Right lung (tissue), 5 donors: ENCODE results near the gene ZWILCH. TPM values are rescaled to one million over a fixed set of nuclear protein-coding genes. Genes with fewer than 3 reads are reported as not detected.

Experiments
- DNase-seq, 2 donors: peaks; one replicate each; pipeline ENCODE4 v3.0.0-alpha.2; 2013
- polyA plus RNA-seq, 5 donors: library from polyadenylated mRNA; unstranded; fragments of 120-200 nt; gene quantifications; one replicate each; pipeline versions ENCODE4 v1.2.1 to v1.2.3, GENCODE V29; 2013; ENCODE audit warnings: inconsistent platforms in 1 of 5, low replicate concordance in 1 of 5; ENCODE audit not compliant: insufficient read length in 5 of 5, insufficient read depth in 1 of 5

ZWILCH gene
- polyA plus RNA-seq, 5 donors = 21.4 to 38.6 (median 28.6) TPM

DNA sequence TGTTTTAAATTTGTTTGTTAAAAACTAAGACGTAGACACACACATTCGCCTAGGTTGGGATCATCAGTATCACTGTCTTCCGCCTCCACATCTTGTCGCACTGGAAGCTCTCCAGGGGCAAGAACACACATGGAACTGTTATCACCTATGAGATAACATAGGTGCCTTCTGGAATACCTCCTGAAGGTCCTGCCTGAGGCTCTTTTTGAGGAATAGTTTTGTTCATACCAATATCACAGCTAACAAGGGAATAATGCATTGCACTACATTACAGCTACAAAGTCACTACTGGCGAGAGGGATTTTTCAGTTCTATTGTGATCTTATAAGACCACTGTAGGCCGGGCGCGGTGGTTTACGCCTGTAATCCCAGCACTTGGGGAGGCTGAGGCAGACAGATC lies 29.9 kb downstream of the ZWILCH start:
- DNase-seq = no peak

DNA sequence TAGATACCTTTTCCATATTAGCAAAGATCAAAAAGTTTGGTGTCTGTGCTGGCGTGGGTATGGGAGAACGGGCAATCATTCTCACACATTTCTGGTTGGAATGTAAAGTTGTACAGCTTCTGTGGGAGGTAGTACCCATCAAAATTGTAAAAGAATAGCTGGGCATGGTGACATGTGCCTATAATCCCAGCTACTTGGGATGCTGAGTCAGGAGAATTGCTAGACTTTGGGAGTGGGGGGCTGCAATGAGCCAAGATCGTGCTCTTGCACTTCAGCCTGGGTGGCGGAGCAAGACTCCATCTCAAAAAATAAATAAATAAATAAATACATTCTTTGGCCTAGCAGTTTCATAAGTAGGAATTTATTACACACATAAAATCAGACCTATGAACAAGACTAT lies 37.8 kb downstream of the ZWILCH start:
- no peak for DNase-seq

DNA sequence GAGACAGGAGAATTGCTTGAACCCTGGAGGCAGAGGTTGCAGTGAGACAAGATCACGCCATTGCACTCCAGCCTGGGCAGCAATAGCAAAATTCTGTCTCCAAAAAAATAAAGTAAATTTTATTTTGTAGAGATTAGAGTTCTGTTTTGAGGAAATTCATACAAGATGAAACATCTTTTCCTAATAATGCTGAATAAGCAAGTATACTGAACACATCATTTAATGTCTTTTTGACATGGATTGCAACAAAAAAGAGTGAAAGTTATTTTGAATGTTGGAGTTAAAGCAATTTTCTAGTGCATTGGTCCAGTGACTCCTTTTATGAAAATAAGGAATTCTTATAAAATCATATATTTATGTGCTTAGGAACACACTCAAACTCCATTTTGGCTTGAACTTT lies 40.1 kb downstream of the ZWILCH start:
- DNase-seq = no peak

DNA sequence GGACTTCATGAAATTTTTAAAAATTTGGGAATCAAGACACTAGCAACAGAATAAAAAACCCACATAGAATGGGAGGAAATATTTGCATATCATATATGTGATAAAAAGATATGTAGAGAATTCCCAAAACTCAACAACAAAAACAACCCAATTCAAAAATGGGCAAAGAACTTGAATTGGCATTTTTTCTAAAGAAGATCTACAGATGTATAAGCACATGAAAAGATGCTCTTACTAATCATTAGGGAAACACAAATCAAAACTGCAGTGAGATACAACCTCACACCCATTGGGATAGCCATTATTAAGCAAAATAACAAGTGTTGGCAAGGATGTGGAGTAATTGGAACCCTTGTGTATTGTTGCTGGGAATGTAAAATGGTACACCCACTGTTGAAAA lies 50.6 kb downstream of the ZWILCH start:
- DNase-seq = no peak

DNA sequence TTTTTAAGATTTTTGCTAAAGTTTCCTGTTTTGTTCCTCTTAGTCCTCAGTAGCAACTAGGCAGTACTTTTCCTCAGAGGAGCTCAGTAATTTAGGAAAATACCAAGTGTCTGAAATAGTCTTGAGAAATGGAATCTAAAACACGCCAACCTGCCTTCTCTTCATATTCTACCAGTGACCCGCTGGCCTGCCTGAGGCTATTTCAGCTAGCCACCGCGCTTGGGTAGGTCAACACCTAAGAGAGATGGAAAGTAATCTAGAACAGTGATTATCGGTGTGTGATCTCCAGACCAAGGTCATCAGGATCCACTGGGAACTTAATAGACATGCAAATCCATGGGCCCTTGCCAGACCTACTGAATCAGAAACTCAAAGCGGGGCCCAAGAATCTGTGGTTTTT lies 53.1 kb downstream of the ZWILCH start:
- DNase-seq = no peak

DNA sequence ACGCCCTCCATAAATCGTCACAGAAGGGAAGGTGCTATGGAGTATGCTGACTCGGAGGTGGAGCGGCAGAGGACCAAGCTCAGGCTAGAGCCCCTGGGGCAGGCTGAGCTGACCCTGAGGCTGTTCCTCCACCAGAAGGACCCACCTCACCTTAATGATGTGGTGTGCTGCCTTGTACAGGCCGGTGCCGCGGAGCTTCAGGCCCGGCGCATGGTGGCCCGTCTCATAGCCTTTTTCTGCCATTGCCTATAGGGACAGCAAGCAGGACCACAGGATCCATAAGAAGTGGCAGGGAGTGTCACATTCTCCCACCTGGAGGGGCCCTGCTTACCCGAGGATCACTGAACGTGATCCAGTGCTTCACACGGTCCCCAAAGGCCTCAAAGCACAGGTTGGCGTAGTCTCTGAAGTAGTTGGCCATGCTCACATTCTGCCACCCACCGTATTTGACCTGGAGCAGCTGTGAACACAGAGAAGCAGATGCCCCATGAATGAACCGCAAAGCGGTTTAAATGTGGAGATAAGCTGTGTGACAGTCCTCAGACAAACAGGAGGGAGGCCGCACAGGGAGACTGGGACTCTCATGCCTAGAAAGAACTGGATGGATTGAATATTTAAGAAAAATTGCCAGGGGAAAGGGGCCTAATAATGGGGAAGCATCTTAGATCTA lies 55.9 kb downstream of the ZWILCH start:
- no peak for DNase-seq

DNA sequence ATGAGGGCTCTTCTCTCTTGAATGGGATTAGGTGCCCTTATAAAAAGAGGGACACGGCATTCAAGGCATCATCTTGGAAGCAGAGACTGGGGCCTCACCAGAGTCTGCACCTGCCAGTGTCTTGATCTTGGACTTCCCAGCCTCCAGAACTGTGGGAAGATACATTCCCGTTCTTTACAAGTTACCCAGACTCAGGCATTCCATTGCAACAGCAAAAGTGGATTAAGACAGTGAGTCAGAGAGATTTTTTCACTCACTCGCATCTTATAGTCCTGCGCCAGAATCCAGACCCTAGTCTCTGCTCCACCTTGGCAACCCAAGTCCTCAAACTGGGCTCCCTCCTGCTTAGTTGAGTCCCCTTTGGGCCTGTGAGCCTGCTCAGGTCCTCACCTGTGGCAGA lies 58.0 kb downstream of the ZWILCH start:
- DNase-seq = no peak

DNA sequence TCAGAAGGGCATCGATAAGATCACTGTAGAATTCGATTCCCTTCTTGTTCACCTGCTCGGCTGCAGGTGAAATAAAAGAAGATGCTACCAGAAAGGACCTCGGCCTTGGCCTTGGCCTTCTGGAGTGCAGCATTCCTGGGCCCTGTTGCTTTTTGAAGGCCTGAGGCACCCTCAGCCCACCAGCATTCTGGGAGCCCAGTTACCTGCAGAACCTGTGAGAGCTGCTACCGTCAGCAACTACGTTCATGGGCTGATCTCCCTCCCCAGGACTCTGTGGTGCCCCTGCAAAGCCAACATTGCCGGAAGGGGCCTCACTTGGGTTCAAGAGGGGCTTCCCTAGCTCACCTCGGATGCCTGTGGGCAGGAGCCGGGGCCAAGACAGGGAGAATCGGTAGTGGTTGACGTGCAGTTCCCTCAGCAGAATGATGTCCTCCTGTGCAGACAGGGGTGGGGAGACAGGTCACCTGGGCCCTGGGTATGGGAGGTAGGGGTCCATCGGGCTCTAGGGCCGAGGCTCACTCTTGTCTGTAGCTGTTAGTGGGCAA lies 58.5 kb downstream of the ZWILCH start:
- no peak for DNase-seq

DNA sequence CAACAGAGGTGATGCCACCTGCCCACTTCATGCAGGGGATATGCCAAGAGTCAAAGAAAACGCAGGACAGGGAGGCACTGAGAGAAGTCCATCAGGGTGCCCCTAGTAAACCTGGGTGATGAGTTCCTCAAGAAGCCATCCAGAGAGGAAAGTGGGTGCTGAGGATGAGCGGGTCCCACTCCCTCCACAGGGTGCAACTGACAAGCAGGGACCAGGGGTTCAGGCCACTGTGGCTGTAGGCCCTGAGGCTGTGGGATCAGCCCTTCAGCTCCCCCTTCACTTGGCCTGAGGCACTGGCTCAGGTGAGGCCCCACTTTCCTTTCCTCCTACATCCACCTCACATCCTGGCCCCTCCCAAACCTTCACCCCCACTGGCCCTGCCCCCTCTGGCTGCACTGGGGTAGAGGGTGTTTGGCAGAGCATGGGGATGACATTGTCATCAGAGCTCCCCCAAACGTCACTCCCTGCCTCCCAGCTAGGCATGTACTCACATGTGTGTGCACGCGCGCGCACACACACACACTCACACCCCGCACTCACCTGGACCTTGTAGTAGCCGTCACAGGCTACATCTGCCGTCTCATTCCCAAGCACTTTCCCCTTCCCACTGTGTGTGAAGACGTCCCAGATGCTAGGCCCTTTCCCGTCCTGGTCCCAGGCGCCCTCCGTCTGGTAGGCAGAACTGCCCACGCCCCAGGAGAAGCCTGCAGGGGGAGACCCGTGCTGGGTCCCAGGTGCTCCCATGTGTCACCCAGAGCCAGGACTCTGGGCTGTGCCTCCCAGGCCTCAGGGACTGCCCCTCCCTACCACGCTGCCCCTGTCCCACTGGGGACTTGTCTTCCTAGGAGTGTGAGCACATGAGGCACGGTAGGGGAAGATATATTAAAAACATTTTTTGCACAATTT lies 59.3 kb downstream of the ZWILCH start:
- no peak for DNase-seq

DNA sequence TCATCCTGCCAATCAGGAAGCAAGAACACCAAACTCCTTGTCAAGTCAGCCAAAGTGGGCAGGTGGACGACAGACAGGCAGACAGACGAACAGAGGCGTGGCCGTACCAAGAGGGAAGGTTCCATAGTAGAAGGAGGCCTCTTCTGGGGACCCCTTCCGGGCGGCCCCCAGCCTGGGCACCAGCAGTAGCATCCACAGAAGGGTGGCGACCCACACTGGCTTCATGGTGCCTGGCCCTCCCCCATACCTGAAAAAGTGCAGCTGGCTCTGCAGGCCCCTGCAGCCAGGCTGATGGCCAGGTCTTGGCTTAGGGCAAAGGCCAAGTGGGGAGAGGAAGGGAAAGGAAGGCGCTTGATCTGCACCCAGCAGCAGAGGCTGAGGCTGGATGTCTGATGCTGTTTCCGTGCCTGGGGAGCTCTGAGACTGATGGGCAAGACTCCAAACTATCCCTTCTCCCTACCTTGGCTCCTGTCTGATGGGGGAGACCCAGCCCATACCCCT lies 60.1 kb downstream of the ZWILCH start:
- DNase-seq = no peak

DNA sequence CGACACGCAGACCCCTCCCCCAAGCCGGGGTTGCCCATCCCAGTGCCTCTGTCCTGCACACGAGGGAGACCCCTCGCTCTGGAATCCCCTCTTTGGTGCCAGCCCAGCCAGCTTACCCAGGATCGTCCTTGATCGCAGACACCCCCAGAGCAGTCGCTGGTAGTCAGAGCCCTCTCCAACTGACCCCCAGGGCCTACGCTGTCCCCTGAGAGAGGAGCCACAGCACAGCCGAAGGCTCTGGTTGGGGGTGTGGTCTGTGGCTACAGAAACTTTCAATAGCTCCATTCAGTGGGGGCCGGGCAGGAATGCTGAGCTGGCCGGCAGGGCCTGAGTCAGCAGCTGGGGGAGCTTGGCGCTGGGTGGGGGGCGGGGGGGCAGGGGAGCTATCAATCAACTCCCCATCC lies 60.6 kb downstream of the ZWILCH start, which contains the start of gene LCTL:
Gene LCTL (minus strand): TSS at position 258 of the 404 bp plus-strand sequence. CDS start 633 bp downstream, outside the sequence.
- DNase-seq = no peak

DNA sequence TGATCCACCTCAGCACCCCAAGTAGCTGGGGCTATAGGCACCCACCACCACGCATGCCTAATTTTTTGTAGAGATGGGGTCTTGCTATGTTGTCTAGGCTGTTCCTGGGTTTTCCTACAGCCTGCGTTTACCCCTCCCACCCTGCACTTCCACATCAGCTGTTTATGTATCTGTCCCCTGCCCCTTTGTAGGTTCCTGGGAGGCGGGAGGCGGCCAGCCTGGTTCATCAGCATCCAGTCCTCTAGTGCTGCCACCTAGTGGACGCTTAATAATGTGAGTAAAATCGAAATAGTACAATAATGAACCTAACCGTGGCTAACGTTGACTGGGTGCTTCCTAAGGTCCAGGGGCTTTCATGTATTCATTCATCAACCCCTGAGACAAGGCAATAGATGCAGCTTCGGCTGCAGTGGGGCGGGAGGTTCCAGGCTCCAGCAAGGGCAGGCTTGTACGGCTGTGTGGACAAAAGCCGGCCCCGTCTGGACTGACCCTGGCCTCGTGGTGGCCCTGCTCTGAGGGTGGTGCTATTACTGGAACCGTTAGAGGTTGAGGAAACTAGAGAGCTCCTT lies 61.9 kb downstream of the ZWILCH start:
- peak in 1 of 2 donors; percentile 41 for DNase-seq

DNA sequence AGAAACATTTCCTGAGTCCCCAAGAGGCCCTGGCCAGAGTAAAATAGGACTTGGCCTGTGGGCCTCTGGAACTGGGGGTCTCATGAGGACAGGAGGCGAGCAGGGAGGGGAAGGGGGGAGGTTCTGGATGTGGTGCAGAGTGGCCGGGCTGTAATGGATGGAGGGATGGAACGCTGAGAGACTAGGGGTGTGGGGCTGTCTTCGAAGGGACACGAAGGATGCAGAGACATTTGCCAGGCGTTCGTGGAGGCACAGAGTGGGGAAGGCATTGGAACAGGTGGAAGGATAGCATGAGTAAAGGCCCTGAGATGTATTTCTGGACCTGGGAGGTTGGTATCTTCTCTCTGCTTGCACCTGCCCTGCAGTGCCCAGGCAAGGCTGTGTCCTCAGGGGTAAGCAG lies 62.8 kb downstream of the ZWILCH start:
- no peak for DNase-seq

DNA sequence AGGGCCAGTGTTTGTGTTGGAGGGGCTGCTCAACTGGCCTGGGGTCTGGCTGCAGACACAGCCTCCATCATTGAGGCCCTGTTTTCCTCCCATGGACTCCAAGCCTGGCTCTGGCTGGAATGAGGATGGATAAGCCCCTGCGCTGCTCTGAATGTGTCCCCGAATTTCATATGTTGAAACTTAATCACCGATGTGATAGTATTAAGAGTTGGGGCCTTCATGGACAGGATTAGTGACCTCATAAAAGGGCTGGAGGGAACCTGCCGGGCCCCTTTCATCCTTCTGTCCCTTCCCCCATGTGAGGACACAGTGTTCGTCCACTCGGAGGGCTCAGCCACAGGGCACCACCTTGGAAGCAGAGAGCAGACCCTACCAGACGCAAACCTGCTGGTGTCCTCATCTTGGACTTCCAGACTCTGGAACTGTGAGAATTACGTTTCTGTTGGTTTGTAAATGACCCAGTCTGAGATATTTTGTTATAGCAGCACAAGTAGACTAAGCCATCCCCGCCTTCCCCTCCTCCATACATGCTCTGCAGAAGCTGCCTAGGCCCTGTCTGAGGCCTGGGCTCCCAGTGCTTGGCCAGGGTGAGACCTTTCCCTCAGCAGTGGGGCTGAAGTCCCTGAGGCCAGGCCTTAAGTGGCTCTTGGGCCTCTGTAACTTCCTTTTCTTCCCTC lies 64.5 kb downstream of the ZWILCH start:
- DNase-seq = no peak

DNA sequence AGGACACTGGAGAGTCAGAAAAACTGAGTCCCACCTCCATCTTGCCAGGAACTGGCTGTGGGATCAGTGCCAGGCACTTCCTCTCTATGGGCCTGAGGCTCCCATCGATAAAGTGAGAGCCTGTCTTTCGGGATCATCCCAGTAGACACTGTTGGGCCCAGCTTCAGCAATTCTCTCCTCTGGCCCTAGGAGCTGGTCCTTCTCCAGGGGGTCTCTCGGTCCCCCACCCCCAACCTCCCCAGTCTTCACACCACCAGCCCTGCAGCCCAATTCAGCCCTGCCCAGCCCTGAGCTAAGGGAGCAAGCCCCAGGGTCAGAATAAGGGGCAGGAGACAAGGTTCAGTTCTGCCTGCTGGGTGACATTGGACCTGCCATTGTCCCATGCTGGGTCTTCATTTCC lies 65.2 kb downstream of the ZWILCH start:
- no peak for DNase-seq

DNA sequence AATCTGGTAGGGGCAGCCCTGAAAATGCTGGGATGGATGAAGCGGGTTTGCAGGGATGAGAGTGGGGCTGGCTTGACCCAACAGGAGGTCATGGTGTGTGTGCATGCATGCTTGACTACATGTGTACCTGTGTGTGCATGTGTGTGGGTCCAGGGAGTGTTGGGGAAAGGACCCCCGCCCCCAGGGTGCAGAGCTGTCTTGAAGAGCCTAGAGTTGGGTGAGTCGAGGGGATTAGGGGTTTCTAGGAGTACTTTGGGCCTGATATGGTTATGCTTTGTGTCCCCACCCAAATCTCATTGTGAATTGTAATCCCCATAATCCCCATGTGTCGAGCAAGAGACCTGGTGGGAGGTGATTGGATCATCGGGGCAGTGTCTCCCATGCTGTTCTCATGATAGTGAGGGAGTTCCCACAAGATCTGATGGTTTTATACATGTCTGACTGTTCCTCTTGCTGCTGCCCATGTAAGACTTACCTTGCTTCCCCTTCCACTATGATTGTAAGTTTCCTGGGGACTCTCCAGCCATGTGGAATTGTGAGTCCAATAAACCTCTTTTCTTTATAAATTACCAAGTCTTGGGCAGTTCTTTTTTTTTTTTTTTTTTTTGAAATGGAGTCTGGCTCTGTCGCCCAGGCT lies 65.8 kb downstream of the ZWILCH start:
- no peak for DNase-seq

DNA sequence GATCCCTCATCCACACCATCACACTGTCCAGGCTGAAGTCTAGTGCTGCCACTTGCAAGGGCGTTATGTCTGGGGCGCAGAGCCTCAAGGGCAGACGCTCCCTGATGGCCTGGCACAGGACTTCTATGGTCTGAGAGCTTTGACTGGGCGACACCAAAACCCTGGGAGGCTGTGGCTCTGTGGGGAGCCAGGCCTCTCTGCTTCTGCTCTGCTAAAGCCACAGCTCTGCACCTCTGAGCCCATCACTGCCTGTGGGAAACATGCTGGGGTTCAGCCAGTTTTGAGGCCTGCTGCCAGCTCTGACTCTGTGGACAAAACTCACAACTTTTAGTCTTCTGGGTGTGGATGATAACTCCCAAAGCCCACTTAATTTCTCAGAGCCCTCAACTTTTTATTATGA lies 67.0 kb downstream of the ZWILCH start:
- DNase-seq = no peak

DNA sequence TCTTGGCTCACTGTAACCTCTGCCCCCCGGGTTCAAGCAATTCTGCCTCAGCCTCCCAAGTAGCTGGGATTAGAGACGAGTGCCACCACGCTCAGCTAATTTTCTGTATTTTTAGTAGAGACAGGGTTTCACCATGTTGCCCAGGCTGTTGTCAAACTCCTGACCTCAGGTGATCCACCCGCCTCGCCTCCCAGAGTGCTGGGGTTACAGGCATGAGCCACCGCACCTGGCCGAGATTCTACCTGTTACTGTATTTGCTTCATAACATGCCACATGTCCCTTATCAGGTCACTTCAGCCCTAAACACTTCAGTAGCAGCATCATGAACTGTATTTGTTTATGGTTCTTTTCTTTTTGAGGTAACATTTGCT lies 68.2 kb downstream of the ZWILCH start:
- DNase-seq = no peak

DNA sequence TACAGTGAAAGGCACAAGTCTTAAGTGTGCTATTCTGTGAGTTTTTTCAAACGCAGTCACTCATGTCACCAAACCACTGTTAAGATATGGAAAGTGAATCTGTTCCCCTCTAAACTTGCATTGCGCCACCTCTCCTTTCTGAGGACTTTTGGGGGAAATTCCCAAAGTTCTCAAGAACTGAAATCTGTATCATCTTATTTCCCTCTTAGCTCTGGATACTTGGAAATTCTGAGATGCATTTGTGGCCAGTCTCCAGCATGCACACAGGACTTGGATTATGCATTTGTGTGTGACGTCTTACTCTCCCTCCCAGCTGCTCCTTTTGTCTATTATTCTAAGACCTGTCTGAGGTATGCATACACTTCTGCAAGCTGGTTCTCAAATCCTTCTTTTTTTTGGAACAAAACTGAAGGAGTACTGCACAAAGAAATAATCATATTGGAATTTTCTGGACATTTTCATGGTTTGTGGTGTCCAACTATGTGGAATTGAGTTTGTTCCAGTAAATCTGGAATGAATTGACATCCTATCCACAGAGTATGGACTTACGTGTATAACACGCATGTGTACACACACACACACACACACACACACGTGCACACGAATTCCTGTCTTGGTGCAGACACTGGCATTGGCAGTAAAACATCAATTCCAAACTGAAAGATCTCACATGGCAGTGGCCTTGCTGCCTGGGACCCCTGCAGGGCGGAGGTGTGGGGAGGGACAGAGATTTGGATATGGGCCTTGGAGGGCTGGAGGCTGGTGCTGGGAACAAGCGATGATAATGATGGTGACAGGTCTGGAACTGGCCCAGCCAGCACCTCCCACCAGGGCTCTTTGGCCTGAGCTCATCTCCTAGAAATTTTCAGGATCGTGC lies 68.8 kb downstream of the ZWILCH start:
- DNase-seq = no peak

DNA sequence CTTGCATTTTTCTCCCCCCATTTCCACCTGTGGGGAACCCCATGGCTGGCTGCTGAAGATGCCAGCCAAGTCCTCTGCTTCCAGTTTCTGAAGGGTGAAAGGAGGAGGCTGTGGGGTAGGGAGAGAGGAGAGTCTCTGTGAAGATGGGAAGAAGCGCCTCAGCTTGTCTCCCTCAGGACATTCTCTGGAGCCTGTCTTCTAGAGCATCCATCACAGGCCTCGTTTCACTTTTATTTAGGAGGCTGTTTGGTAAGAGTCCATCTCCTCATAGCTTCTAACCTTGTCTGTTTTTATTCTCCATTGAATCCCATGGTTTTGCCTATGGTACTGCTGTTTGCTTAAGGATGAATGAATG lies 69.4 kb downstream of the ZWILCH start:
- no peak for DNase-seq
